ENCODE measurements around the gene CAMKMT.

Gene CAMKMT

GRCh38 chr2:44772669-44773378 lies 411.1 kb downstream of the CAMKMT start:
- no peak for DNase-seq

- DNase-seq = no peak
Measured at GRCh38 chr2:44774826-44775492, 413.2 kb downstream of the CAMKMT start.

- DNase-seq = no peak
Measured at GRCh38 chr2:44777036-44777435, 415.3 kb downstream of the CAMKMT start.

- DNase-seq = no peak
Measured at GRCh38 chr2:44777537-44777936, 415.8 kb downstream of the CAMKMT start.

GRCh38 chr2:44778221-44778654 lies 416.5 kb downstream of the CAMKMT start:
- DNase-seq = no peak

DNA sequence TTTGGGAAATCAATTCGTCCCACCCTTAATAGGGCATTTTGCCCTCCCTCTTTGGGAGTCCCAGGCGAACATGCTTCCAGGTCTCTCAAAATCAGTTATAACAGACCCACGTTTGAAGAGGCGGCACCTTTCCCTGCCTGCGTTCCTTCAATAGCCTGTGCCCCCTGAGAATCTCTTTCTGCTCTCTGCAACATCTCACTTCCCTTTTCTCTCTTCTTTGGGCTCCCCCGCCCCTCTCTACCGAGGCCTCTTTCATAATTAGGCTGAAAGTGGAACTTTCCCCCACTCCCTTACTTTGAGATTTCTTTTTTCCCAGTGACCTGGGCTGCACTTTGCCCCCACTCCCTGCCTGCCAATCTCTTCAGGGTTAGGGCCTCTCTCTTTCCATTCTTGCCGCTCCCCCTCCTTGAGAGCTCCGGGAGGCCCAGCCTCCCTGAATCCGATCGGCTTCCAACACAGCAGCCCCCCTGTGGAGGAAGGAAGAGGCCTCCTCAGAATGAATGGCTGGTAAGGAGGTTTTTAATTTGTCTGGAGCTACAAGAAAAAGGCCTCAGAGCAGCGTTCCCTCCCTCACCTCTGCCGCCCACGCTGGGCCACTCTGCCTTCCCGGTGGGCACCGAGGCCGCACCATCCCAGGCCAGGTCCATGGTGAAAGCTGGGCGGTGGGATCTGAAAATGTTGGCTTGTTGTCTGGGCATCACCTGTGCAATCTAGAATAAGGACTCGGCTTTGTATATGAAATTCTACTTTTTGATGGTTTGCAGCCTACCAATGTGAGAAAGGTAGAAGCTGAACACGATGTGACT lies 417.1 kb downstream of the CAMKMT start:
- peak; percentile 60 to 81 (median 74) for DNase-seq

DNA sequence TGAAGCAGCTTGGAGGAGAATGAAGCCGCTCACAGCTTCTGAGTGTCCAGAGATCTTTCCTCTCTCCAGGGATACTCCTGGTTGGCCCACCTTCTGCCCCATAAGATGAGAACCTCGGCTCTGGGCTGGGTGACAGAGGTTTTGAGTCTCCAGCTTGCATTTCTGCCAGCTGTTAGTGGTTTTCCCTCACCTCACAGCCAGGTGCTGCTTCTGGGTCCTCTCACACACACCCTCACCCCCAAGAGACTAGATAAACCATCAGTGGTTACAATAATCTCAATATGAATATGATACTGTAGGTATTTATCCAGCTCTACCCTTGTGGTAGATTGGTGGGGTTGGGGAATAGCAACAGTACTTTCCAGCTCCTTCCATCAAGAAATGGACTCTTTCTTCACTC lies 418.0 kb downstream of the CAMKMT start:
- DNase-seq = no peak

GRCh38 chr2:44780406-44780805 lies 418.7 kb downstream of the CAMKMT start:
- no peak for DNase-seq

DNA sequence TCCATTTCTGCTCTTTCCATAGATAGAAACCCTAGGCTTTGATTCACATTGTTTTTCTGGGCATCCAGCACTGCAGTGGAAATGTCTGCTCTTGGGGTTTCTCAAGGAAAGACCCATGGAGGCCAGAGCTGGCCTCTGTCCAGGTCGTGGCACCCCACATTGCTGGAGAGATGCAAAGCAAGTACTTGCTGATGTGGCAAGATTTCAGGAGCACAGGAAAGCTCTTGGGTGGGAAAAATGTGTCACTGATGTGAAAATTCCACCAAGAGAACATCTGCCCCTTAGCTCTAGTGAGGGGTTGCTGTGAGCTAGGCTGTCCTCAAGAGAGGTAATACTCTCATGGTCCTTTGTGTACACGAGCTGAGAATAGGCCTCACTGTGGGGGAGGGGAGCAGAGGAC lies 423.7 kb downstream of the CAMKMT start:
- no peak for DNase-seq

- DNase-seq = no peak
Measured at GRCh38 chr2:44786045-44786816, 424.5 kb downstream of the CAMKMT start.

DNA sequence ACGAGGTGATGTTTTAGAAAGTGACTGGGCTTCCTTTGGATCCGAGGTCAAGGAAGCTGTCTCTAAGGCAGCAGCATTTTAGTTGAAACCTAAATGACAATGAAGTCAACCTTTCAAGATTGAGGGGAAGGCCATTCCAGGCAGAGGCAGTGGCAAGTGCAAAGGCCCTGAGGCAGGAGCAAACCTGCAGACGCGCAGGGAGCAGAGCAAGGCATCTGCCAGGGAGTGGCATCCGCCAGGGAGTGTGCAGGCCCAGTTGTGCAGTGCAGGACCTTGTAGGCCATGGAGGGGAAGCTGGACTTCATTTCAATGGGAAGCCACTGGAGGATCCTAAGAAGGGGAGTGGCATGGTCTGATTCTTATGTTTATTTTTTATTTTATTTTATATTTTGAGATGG lies 425.1 kb downstream of the CAMKMT start:
- DNase-seq = no peak

DNA sequence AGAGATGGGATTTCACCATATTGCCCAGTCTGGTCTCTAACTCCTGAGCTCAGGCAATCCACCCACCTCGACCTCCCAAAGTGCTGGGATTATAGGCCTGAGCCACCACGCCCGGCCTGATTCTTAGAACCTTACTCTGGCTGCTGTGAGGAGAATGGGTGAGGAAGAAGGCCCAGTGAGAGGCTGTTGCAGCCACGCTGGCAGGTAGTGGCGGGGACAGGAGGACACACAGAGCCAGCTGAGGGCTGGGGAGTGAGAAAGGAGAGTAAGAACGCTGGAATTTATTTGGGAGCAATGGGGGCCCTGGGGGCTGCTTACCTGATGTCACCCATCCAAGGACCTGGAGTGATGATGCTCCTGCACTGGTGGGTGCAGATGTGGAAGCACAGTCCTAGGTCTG lies 425.9 kb downstream of the CAMKMT start:
- no peak for DNase-seq

DNA sequence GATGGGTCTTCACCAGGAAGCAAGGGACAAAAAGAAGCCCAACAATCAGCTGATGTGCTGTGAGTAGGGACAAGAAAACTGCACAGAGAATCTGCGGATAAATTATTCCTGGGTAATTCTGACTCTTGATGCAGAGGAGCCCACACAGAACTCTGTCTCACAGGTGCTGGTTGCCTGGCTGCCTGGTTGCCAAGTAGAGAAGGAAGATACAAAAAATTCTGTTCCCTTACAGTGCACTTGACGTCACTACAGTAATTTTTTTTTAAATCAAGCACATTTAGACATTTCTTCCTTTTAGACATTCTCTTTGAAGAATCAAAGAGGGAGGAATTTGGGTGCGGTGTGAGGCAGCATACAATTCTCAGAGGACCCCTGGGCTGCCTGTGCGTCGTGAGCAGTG lies 427.7 kb downstream of the CAMKMT start:
- no peak for DNase-seq

DNA sequence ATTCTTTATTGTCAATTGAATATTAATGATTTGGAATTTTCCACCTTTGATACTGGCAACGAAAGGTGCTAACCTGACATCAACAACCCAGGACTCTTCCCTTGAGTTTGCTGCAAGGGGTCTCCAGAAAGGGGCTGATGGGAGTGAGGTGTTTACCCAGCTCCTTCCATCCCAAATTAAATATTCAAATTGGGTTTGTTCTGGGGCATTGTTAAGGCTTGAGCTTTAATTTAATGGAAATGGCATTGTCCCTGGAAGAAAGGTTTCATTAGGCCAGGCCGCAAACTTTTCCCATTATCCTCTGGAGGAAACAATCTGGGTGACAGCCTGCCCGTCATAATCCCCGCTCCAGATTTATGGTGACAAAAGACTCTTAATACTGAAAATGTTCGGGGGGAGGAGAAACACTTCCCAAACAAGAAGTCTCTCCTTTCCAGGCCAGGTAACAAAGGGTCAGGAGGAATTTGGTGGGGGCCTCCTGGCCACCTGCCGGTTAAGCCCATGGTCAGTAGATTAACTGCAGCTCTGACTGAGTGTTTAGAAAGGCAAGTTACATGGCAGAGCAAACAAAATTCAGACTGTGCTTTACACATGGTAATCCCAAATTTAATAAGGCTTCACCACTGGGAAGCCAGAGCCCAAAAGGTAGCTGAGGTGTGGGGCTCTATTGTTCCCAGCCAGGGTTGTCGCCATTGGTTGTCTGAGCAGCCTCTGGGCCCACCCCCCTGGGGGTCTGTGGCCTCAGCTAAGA lies 428.4 kb downstream of the CAMKMT start:
- DNase-seq = no peak

- DNase-seq = peak; percentile 40 to 65 (median 51)
Measured at GRCh38 chr2:44793322-44793870, 431.6 kb downstream of the CAMKMT start.

GRCh38 chr2:44796771-44797170 lies 435.0 kb downstream of the CAMKMT start:
- DNase-seq = no peak

DNA sequence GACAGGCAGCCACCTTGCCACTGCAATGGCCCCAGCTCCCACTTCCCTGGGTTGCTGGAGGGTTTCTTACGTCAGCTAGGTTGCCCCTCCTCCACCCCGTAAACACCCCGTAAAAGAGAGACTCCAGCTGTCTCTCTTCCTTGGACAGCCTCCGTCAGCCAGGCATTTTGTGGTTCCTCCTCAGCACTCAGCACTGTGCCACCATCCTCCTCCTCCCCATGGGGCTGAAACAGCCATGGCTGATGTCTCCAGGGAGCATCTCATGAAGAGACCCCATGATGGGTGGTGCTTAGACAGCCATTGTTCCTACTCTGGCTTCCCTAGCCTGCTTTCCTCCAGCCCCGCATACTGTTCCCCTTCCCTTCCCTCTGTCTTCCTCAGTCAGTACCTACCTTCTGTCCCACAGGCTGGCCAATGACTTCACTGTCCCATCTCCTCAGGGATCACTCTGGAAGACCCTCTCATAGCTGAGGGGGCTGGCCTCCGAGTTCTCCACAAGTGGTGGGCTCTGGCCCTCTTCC lies 436.5 kb downstream of the CAMKMT start:
- DNase-seq = no peak

GRCh38 chr2:44799105-44799504 lies 437.4 kb downstream of the CAMKMT start:
- no peak for DNase-seq

- no peak for DNase-seq
Measured at GRCh38 chr2:44799754-44800153, 438.0 kb downstream of the CAMKMT start.

- no peak for DNase-seq
Measured at GRCh38 chr2:44801289-44801840, 439.6 kb downstream of the CAMKMT start.
